OCI-LY1 (cell line): ENCODE data around the gene DAZAP2.

ENCODE experiments used
- H2AFZ ChIP-seq: fragments of 200-600 bp; sonication (generic), shearing (Covaris generic); 2 replicates; pipeline ENCODE4 v1.6.0; 2014; ENCODE audit warnings: antibody characterized with exemption, mild to moderate bottlenecking, low read length
- H3F3A ChIP-seq: fragments of 200-600 bp; sonication (generic), shearing (Covaris generic); 2 replicates; pipeline ENCODE4 v1.6.0; 2014; ENCODE audit warnings: mild to moderate bottlenecking, antibody characterized with exemption, low read length, moderate library complexity; ENCODE audit not compliant: insufficient read depth
- H3K27ac ChIP-seq: fragments of 200-600 bp; sonication (generic); 2 replicates; pipeline ENCODE4 v1.5.1; 2014; ENCODE audit warnings: low read length, mixed run types, mild to moderate bottlenecking, low read depth; ENCODE audit not compliant: poor library complexity, severe bottlenecking
- H3K27me3 ChIP-seq: fragments of 200-600 bp; sonication (generic); 2 replicates; pipeline ENCODE4 v1.6.0; 2014; ENCODE audit warnings: antibody characterized with exemption, mild to moderate bottlenecking, low read length, moderate library complexity; ENCODE audit not compliant: insufficient read depth
- H3K36me3 ChIP-seq: fragments of 200-600 bp; sonication (generic); 2 replicates; pipeline ENCODE4 v1.6.1; 2014; ENCODE audit warnings: mild to moderate bottlenecking, antibody characterized with exemption, low read length, moderate library complexity, mixed read lengths; ENCODE audit not compliant: insufficient read depth
- H3K4me1 ChIP-seq: fragments of 200-600 bp; sonication (generic); 2 replicates; pipeline ENCODE4 v1.5.1; 2014; ENCODE audit warnings: mild to moderate bottlenecking, low read length, moderate library complexity; ENCODE audit not compliant: insufficient read depth, severe bottlenecking
- H3K4me2 ChIP-seq: fragments of 200-600 bp; sonication (generic), shearing (Covaris generic); 2 replicates; pipeline ENCODE4 v1.6.1; 2014; ENCODE audit warnings: low read length
- H3K4me3 ChIP-seq: fragments of 200-600 bp; sonication (generic); 2 replicates; pipeline ENCODE4 v1.5.1; 2014; ENCODE audit warnings: low read length, low read depth, mild to moderate bottlenecking, mixed read lengths; ENCODE audit not compliant: poor library complexity, severe bottlenecking
- H3K79me2 ChIP-seq: fragments of 200-600 bp; shearing (Covaris generic); 2 replicates; pipeline ENCODE4 v1.6.1; 2016; ENCODE audit warnings: mixed run types, low read length, mixed read lengths; ENCODE audit not compliant: insufficient read depth
- H3K9ac ChIP-seq: fragments of 200-600 bp; sonication (generic), shearing (Covaris generic); 2 replicates; pipeline ENCODE4 v1.6.1; 2014; ENCODE audit warnings: mild to moderate bottlenecking, low read length, mixed read lengths
- H3K9me2 ChIP-seq: fragments of 200-600 bp; sonication (generic), shearing (Covaris generic); 2 replicates; pipeline ENCODE4 v1.6.1; 2014; ENCODE audit warnings: low read depth, mild to moderate bottlenecking, low read length, mixed read lengths
- H3K9me3 ChIP-seq: fragments of 200-600 bp; shearing (Covaris generic); 2 replicates; pipeline ENCODE4 v1.6.1; 2014; ENCODE audit warnings: low read length, mixed read lengths
- H4K20me1 ChIP-seq: fragments of 200-600 bp; sonication (generic), shearing (Covaris generic); 2 replicates; pipeline ENCODE4 v1.6.0; 2016; ENCODE audit warnings: mild to moderate bottlenecking, low read length; ENCODE audit not compliant: insufficient read depth
- EZH2 ChIP-seq: fragments of 200-600 bp; sonication (generic), shearing (Covaris generic); IDR thresholded peaks from 2 replicates; pipeline ENCODE4 v1.8.0; 2017; ENCODE audit warnings: borderline replicate concordance, mixed run types, mild to moderate bottlenecking, antibody characterized with exemption, low read length, moderate library complexity, mixed read lengths
- TF ChIP-seq, protein P1 (sequence below): fragments of 200-600 bp; sonication (generic), shearing (Covaris generic); IDR thresholded peaks from 2 replicates; pipeline ENCODE4 v1.5.1; 2017; ENCODE audit warnings: mild to moderate bottlenecking, antibody characterized with exemption, low read length, moderate library complexity, mixed read lengths

DAZAP2 gene

DNA sequence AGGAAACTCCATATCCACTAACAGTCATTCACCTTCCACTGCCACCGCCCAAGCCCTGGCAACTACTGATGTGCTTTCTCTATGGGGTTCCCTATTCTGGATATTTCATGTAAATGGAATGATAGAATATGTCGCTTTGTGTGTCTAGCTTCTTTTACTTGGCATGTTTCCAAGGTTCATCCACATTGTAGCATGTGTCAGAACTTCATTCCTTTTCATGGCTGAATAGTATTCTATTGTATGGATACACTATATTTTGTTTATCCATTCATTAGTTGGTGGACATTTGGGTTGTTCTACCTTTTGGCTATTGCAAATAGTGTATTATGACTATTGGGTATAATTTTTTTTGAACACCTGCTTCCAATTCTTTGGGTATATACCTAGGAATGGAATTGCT, 29.4 kb upstream of the DAZAP2 start:
- no peaks in the 10 kb centered on the region for H3K79me2 ChIP-seq
- no peaks in the 10 kb centered on the region for H3K27me3 ChIP-seq
- no peaks in the 10 kb centered on the region for H3K36me3 ChIP-seq
- no peaks in the 10 kb centered on the region for H3F3A ChIP-seq
- no peak overlapping the region for H3K9ac ChIP-seq
- no peak overlapping the region for H3K27ac ChIP-seq
- H2AFZ ChIP-seq, result no peak overlapping the region
- H3K4me1 ChIP-seq, result no peaks in the 10 kb centered on the region
- TF ChIP-seq, protein P1, sequence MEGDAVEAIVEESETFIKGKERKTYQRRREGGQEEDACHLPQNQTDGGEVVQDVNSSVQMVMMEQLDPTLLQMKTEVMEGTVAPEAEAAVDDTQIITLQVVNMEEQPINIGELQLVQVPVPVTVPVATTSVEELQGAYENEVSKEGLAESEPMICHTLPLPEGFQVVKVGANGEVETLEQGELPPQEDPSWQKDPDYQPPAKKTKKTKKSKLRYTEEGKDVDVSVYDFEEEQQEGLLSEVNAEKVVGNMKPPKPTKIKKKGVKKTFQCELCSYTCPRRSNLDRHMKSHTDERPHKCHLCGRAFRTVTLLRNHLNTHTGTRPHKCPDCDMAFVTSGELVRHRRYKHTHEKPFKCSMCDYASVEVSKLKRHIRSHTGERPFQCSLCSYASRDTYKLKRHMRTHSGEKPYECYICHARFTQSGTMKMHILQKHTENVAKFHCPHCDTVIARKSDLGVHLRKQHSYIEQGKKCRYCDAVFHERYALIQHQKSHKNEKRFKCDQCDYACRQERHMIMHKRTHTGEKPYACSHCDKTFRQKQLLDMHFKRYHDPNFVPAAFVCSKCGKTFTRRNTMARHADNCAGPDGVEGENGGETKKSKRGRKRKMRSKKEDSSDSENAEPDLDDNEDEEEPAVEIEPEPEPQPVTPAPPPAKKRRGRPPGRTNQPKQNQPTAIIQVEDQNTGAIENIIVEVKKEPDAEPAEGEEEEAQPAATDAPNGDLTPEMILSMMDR, result no peak
- TF ChIP-seq EZH2, result no peak
- H3K4me2 ChIP-seq, result no peak overlapping the region
- no peaks in the 10 kb centered on the region for H4K20me1 ChIP-seq
- no peak overlapping the region for H3K4me3 ChIP-seq
- H3K9me3 ChIP-seq, result no peaks in the 10 kb centered on the region
- no peaks in the 10 kb centered on the region for H3K9me2 ChIP-seq

DNA sequence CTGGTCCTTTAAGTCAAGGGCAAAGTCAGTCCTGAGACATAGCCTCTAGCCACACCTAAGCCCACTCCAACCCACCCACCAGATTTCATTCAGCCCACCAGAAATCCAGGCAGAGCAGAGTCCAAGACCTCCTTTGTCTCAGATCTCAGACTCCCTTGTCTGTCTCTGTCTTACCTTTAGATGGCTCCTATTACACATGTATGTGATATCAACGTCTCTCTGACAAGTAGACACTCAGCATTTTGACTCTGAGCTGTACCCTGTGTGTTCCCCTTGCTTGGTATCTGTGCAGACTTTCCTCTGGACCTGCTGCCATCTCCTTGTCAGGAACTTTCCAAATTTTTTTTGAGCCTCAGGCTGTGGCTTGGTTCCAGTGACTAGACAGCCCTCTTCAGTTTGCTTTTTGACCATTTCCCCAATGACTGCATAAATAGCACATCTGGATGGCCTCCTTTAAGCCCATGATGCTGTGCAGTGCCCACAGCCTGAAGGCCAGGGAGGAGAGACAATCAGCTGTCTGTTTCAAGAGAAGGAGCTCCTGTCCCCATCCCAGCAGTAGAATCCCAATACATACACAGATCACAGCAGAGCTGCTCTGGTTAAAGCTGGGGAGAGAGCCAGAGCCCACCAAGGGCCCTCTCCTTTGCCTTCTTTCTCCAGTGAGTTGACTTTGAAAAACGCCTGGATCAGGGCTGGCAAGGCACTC, 27.8 kb upstream of the DAZAP2 start:
- Histone ChIP-seq H3K9me2 (no peaks in the 10 kb centered on the region), H3K27me3 (no peaks in the 10 kb centered on the region), H3K27ac (no peak overlapping the region)

DNA sequence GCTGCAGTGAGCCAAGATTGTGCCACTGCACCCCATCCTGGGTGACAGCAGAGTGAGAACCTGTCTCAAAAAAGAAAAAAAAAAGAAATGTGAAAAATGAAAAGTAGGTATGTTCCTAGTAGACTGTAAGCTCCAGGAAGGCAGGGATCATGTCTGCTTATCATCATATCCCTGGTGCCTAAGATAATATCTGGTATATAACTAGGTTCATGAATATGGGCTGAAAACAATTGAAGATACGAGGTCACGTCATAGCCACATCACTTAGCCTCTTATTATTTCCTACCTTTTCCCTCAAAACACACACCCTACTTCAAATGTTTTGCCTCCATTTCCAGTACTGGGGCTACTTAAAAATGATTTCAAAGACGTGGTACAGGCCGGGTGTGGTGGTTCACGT, 23.7 kb upstream of the DAZAP2 start:
- Histone ChIP-seq H3K27ac (no peak overlapping the region), H3K4me2 (no peak overlapping the region), H4K20me1 (no peaks in the 10 kb centered on the region), H3K9ac (no peak overlapping the region), H3K4me1 (peaks cover 10% of the 10 kb centered on the region), H3K79me2 (no peaks in the 10 kb centered on the region), H3K36me3 (no peaks in the 10 kb centered on the region; the same call in 1 of the 2 replicates), H3K9me2 (no peaks in the 10 kb centered on the region), H3K27me3 (no peaks in the 10 kb centered on the region), H3F3A (peaks cover 13% of the 10 kb centered on the region; the same call in 1 of the 2 replicates), H2AFZ (no peak overlapping the region), H3K9me3 (no peaks in the 10 kb centered on the region), H3K4me3 (no peak overlapping the region)
- no peak for TF ChIP-seq EZH2
- TF ChIP-seq, protein P1, result no peak

More for the DNA sequence above, 27.8 kb upstream of the DAZAP2 start:
- no peaks in the 10 kb centered on the region for H3F3A ChIP-seq
- H3K9ac ChIP-seq, result no peak overlapping the region
- H3K4me3 ChIP-seq, result no peak overlapping the region
- H3K36me3 ChIP-seq, result no peaks in the 10 kb centered on the region; the same call in 1 of the 2 replicates
- H3K79me2 ChIP-seq, result no peaks in the 10 kb centered on the region
- no peaks in the 10 kb centered on the region for H3K4me1 ChIP-seq
- TF ChIP-seq EZH2, result no peak
- TF ChIP-seq, protein P1, result no peak
- H3K4me2 ChIP-seq, result no peak overlapping the region
- no peak overlapping the region for H2AFZ ChIP-seq
- no peaks in the 10 kb centered on the region for H4K20me1 ChIP-seq
- H3K9me3 ChIP-seq, result no peaks in the 10 kb centered on the region
